DND-41 (cell line): ENCODE measurements around the gene GLTPD2.

Experiments used
- EZH2 ChIP-seq: IDR thresholded peaks from 3 replicates; pipeline ENCODE4 v1.6.1; 2012; ENCODE audit warnings: borderline replicate concordance, low read depth, mild to moderate bottlenecking, moderate library complexity, low read length, inconsistent platforms; ENCODE audit not compliant: severe bottlenecking
- TF ChIP-seq, protein P1 (sequence below): IDR thresholded peaks from 2 replicates; pipeline ENCODE4 v1.5.1; 2012; ENCODE audit warnings: borderline replicate concordance, low read length, moderate library complexity, mild to moderate bottlenecking; ENCODE audit not compliant: poor library complexity, severe bottlenecking; ENCODE audit errors: extremely low read depth

DNA sequence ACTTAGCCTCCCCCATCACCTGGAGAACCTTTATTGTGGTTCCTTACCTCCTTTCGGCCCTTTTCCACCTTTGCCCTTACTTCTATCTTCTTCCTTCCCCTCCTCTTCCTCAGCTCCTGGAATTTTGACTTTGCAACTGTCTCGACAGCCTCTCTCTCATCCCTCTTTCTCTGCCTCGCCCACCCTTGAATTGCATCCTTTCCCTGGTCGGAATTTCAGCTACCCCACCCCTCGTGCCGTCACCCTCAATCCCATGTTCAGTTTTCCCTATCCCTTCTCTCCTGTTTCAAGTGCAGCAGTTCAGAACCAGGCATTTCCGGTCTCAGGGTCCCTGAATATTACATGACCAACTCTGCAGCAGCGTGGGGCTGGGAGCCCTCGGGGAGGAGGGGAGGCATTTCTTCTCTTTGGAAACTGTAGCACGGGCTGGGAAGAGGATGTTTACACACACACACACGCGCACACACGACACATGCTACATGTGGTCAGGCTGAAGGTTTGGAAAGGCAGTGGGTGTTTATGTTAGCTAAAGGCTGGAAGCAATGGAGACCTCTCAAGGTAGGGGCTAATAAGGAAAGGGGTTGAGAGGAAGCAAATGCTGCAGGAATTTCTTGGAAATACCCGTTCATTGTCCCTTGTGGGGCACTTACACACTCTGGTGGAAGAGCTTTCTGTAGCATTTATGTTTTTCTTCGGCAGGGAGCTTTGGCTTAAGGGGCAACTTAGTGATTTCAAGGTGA, 45.3 kb downstream of the GLTPD2 start:
- TF ChIP-seq, protein P1, sequence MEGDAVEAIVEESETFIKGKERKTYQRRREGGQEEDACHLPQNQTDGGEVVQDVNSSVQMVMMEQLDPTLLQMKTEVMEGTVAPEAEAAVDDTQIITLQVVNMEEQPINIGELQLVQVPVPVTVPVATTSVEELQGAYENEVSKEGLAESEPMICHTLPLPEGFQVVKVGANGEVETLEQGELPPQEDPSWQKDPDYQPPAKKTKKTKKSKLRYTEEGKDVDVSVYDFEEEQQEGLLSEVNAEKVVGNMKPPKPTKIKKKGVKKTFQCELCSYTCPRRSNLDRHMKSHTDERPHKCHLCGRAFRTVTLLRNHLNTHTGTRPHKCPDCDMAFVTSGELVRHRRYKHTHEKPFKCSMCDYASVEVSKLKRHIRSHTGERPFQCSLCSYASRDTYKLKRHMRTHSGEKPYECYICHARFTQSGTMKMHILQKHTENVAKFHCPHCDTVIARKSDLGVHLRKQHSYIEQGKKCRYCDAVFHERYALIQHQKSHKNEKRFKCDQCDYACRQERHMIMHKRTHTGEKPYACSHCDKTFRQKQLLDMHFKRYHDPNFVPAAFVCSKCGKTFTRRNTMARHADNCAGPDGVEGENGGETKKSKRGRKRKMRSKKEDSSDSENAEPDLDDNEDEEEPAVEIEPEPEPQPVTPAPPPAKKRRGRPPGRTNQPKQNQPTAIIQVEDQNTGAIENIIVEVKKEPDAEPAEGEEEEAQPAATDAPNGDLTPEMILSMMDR: no peak
- TF ChIP-seq EZH2: no peak
